Stimulated activated CD4-positive, alpha-beta T cell treated with anti-CD3 and anti-CD28 coated beads, Interleukin-4, amount 100 ng/mL, for 24 hours (primary cell): ENCODE data around the gene ELMO1.

Experiments
- DNase-seq: peaks from one replicate; pipeline ENCODE4 v3.0.0-alpha.2; 2020

Gene ELMO1

DNA sequence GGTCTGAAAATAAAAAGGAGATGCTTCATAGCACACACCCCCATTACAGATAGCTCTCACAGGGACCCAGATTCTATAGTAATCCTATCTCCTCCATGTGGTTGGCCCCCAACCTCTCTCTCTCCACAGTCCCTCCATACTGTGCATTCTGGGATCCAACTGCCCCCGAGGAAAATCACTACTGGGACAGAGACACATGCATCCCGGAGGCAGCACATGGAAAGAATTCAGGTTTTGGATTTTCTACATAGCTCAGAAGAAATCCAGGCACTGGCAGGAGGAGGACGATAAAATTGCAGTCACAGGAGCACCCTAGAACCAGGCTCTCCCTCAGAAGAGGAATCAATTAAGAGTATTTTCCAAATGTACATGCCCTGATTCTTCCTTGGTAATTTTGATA lies 239.5 kb downstream of the ELMO1 start:
- DNase-seq = no peak

DNA sequence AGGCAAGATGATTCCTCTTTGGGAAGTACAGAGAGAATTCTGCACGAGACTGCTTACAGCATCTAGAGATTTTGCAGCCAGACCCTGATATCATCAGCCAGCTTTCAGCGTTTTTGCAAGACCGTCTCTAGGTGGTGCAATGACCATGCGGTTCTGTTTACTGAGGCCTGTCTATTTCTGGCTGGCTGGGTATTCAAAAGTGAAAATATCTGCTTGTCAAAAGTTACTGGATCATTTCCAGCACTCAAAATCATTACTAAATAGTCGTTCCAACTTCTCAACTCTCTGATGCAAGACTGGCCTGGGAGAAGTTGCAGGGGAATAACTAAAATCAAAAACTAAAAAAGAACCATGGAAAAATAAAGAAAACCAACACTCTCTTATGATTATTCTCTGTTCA lies 240.1 kb downstream of the ELMO1 start:
- DNase-seq = peak; percentile 20

DNA sequence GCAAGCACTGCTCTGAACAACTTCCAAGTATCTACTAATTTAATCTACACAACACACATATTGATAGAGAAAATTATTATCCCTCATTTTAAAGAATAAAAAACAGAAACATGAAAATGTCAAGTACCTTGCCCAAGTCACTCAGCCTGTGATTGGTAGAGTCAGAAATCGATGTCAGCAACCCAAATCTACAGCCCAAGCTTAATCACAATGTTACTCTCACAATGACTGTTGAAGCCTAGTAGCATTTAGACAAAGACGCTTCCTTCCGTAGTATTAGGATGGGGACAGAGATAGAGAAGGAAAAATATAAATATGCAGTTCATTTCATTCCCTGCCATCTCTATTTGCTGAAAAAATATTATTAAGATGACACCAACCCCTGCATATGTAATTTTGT lies 242.5 kb downstream of the ELMO1 start:
- DNase-seq = no peak

DNA sequence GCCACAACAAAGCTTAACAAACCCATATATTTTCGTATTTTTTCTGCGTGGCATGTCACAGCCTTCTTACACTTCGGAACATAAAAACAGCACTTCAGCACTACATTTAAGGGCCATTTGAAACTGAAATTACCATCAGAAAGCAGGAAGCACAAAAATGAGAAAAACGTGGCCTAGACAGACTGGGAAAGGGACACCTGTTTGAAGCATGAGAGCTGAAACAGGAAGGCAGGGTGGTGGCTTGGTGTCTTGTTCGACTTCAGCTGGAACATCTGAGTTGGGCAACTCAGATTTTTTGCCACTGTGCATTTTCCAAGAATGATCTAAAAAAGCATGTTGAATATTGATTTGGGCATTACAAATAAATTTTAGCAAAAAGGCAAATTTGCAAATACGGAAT lies 243.2 kb downstream of the ELMO1 start:
- no peak for DNase-seq

DNA sequence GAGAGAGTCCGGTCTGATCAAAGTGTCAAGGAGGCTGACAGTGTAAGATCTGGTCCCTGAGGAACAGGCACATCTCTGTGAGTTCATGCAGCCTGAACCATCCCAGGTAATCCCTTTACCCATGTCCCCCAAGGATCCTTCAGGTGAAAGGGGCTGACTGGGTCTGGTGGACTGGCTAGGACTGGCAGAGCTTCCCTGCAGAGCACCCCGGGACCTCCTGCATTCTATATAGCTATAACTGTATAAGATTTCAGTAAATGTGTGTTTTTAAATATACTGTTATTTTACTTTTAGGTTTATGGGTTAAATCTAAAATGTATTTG lies 246.8 kb downstream of the ELMO1 start:
- DNase-seq = no peak

DNA sequence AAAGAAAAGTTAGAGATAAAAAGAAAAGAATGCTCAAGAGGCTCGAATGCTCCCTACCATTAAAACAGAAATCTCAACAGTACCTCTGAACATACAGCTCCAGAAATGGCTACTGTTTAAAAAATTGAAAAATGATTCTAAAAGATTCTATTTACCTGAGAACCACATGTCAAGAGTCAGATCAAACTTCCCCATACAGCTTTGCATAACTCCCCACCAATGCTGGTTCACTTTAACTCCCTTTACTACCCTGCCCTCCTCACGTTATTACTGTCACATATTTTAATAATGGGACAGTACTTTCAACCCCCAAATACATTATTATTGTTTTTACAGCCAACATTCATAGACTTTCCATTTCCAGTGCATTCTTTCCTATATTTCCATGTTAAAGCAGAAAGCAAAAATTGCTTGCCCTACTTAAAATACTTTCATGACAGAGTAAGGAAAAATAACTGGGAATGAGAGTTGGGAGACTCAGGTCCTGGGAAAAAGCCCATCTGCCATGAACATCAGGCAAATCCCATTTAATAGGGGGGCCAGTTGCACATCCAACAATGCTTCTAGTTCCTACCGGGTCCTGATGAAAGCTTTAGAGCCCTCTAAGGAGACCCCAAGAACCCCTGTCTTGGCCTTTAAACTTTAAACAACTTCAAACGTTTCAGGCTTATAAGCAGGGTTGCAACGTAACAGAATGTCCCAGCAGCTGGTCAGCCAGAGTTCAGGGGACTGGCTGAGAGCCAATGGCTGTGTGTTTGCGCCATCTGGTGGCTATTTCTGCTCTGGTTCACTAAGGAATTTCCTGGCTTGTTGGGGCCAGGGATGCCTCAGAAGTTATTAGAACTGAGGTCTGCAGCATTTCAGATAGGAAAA lies 247.4 kb downstream of the ELMO1 start:
- peak; percentile 55 for DNase-seq

DNA sequence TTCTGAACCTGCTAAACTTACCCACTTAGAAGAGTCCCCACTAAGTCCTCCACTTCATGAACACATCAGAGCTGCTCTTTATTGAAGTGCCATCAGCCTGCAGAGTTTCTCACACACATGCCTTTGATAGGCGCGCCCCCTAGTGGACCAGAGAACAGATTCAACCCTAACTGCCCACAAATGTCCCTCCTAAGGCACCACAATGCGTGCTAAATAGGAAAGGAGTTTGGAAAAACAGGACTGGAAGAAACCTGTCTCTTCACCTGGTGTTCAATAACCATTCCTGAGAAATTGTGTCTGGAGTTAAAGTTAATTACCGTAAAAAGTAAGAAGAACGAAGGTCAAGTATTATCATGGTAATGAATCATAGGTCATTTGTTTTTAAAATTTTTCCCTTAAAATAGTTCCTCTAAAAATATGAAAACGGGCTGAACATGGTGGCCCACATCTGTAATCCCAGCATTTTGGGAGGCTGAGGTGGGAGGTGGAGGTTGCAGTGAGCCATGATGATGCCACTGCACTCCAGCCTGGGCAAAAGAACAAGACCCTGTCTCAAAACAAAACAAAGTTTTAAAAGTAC lies 249.7 kb downstream of the ELMO1 start:
- DNase-seq = peak; percentile 78

DNA sequence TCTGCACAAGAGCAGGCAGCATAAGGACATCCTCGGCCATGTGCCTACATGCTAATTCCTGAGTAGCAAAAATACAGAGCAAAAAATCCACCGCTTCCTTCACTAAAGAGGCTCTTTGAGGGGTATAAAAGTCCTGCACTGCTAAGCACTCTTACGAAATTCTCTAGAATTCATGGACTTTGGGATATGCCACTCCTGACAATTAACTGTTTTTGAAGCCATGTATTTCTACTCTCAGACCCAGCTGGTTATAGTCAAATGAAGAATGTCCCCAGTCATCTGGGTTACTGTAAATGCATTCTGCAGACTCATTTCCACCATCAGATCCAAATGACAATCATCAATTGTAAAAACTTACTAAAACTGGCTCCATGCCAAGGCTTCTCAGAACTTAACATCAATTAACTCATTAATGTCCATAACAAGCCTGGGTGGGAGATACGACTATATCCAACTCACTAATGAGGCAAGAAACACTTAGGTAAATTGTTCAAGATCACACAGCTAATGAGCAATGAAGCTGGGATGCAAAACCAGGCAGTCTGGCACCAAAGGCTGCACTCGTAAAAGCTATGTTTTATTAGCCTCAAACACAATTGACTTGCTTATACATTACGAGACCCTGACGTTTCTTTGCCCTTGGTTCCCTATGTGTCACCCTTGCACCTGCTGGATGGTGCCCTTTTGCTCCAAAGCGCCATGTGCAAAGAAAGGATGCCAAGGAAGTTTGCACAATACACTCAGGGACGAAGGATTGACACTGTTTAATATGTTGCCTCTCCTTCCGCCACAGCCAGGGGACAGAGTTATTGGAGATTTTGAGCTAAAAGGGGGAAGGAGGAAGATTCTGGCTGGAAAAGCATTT lies 250.4 kb downstream of the ELMO1 start:
- no peak for DNase-seq

DNA sequence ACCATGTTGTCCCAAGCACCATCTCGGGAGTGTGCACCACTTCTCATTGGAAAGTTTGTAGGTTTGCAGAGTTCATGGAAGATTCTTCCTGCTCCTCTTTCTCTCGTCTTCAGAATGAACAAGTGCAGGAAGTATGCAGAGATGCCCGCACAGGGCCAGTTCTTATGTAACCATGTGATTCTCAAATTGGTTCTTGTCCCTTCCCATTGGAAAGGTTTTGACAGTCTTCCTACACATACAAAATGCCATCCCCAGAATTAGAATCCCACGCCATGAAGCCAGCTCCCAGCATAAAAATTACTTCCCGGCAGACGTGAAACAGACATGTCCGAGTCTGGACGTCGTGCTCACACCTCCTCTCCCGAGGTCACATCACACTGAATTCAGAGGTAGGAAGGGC lies 251.6 kb downstream of the ELMO1 start:
- DNase-seq = no peak

DNA sequence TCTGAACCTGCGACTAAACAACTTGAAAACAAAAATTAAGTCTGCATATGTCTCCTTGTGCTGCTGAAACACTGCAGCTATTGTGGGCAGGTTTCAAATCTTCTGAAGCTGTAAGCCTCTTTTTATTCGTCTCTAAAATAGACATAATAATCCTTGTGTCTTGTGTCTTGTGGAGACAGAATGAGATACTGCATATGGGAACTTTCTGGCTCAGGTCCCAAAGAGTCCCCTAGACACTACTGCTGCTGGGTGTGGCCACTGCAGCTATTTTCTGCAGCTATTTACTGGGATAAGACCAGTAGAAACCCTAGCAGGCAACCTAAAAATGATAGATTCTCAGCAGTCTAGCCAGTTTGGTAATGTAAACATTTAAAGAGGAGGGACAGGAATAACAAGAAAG lies 252.0 kb downstream of the ELMO1 start:
- DNase-seq = no peak

DNA sequence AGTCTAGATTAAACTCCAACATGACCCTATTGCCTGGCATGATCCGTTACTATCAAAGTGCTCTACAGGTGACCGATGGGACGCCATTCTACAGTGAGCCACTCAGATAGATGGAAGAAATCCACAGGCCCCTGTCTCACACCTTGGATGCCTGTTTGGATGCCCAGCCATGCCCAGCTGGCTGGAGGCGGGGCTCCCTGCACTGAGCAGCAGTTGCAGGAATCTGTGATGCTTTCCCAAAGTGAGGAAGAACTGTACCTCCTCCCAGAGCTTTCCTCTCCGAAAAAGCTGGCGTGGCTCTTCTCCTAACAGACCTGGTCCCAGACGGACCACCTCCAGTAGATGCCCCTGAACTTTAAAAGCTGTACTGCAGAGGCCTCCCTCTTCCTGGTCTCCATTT lies 253.3 kb downstream of the ELMO1 start:
- DNase-seq = no peak

DNA sequence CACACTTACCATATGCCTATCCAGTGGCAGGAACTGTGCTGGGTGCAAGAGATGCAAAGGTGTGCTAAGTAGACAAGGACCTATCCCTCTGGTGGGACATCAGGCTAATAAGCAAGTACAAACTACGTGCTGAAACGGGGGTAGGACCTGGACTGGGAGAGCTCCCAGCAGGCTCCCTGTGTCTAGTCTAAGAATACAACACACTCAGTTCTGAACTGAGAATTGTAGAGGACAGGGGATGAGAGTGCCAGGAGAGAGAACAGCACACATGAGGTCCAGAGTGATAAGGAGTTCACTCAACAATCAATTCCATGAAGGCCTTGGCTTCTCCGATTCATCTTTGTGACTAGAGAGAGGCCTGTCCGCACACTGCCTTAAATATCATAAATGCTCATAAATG lies 253.7 kb downstream of the ELMO1 start:
- DNase-seq = no peak

DNA sequence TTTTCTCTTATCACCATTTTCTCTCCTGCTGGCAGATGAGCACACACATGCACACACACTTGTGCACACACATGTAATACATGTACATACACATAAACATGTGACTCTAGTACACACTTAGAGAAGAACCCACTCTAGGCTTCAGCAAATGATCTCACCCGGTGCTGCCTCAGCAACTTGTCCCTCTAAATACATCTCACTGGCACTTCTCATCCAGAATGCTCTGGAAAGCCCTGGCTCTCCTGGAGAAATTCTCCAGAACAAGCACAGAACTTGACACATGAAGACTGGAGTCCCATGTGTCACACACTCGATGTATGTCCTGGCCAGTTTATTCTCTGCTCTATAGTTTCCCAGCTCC lies 254.9 kb downstream of the ELMO1 start:
- no peak for DNase-seq

DNA sequence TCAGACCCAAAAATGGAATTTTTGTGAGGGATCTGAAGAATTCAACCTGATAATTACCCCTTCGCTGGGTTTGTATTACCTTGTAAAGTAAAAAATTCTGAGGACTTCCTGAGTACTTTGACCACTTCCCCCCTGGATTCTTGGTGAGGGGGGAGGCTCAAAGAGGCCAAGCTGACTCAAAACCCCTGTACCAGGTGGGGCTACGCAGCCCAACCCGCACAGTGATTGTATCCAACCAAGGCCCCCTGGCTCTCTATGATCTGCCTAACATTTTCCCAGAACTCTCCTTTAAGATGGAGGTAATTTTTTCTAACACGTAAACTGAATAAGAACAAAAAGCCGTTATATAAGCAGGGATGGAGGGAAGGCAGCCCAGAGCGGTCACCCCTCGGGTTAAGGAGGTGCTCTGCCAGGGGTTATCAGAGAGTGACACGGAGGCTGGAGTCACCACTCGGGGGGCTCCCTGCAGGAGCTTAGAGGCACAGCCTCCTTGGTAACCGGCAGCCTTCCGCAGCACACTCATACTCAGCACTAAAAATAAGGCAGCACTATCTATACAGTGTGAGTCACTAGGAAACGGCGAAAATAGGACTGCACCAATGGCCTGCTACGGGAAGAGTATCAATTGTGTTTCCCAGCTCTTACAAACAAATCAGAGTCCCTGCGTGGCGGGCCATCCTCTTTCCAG lies 255.4 kb downstream of the ELMO1 start:
- no peak for DNase-seq

DNA sequence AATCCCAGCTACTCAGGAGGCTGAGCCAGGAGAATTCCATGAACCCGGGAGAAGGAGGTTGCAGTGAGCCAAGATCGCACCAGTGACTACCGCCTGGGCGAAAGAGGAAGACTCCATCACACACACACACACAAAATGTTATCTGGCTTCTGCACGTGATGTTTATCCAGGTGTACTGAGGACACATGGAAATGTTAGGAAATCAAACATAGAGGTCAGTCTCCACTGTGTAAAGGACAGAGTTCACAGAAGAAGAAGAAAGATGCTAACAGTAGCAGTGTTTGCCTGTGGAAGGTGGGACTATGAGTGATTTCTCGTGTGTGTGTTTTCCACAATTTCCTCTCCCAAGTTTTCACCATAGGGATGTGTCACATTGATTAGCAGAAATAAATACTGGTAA lies 256.9 kb downstream of the ELMO1 start:
- no peak for DNase-seq

DNA sequence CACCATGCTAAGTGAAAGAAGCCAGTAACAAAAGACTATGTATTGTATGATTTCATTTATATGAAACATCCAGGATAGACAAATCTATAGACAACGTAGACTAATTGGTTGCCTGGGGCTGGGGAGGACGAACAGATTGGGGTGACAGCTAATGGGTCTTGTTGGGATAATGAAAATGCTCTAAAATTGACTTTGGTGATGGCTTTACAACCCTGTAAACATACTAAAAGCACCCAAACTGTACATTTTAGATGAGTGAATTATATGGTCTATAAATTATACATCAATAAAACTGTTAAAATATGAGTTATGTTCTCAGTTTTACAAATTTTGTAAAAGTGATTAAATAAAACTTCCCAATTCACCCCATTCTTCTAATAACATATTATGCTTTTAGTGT lies 261.5 kb downstream of the ELMO1 start:
- DNase-seq = no peak

DNA sequence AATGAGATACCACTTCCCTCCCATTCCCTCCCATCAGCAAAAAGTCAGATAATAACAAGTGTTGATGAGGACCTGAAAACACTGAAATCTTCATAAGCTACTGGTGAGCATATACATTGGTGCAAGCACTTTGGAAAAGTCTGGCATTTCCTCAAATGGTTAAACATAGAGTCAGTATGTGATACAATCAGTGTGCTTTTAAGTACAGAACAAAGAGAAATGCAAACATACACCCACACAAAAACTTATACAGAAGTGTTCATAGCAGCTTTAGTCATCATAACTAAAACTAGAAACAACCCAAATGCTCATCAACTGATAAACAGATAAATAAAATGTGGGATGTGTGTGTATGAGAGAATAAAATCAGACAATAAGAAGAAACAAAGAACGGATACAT lies 261.9 kb downstream of the ELMO1 start:
- DNase-seq = no peak

DNA sequence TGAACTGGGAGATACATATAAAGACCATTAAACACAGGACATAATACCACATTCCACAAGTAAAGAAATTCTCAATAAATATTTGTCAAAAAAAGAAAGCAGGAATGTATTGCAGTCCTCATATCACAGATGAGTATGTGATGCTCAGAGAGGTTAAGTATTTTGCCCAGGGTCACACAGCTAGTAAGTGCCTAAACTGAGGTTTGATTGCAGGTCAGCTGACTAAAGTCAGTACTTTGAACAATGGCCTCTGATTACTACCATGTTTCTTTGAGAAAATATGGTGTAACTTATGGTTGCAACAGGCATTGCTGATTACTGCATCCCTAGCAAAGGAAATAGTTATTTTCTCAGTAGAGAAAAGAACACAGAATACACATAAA lies 267.1 kb downstream of the ELMO1 start:
- no peak for DNase-seq

DNA sequence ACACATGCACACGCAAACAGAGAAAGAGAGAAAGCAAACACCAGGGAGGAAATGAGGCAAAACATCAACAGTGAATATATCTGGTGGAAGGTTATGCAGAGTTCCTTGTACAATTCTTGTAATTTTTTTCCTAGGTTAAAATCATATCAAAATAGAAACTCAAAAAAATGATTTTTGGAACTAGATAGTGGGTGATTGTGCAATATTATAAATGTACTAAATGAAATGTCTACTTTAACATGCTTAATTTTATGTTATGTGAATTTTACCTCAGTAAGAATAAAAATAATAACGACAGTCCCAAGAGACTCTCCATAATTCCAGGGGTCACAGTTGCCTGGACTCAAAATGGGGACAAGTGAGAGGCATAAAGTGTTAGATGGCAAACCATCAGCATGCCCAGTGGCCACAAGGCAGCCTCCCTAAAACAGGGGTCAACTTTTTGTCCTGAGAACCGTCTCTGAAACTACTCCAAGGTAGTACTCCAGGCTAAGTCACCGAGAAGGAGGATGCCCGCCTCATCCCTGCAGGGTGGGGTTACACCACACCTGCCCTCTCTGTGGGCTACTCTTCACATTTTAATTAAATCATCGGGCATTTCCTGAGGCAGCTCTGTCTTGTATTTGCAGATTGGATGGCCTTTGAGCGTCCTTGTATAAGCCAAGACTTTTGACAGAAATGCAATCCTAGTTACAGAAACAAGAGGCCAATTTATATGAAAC lies 267.7 kb downstream of the ELMO1 start:
- DNase-seq = no peak

DNA sequence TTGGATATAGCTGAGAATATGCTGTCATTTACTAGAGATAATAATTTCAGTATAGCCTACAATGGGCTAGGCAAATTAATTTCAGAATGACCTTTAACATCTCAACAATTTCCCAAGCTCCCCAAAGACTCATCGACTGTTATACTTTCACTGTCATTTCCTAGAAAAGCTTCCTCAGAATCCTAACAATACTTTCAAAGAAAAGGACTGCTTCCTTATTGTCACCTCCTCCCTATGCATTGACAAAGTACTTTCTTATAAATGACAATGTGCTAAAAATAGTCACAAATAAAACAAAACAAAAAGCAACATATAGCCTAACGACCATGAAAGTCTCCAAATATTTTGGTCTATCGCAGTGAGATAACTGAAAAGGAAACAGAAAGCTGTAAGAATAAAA lies 272.6 kb downstream of the ELMO1 start:
- no peak for DNase-seq

DNA sequence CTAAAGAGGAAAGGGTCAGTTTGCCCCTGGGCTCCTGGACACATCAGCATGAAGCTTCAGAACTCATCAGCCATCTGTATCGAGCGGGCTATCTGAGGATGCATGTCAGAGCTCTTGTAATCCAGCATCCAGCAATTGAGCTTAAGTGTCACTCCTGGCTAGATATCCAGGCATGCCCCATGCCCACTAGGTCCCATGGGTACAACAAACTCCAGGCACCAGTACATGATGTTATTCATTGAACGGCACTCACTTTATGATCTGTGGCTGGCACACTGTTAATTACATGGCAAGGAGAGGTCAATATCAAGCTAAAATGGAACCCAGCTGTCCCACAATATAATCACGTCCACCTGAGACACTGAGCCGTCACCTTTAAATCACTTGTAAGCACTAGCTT lies 274.2 kb downstream of the ELMO1 start:
- DNase-seq = no peak

DNA sequence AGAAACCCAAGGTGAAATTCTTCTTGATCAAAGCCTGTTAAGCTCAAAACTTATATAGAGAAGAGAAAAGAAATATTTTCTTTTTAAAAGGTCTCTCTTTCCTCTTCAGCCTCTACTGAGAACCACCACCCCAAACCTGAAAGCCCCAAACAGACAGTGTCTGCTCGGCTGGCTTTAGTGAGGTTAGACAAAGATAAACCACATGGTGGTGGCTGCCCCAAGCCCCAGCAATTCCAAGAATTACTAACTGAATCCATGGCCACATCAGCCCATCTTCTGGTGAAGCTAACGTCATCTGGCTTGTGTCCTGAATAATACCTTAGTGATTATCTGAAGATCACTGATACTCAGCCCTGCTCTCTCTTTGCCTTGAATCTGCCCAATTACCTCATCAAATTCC lies 275.0 kb downstream of the ELMO1 start:
- no peak for DNase-seq

DNA sequence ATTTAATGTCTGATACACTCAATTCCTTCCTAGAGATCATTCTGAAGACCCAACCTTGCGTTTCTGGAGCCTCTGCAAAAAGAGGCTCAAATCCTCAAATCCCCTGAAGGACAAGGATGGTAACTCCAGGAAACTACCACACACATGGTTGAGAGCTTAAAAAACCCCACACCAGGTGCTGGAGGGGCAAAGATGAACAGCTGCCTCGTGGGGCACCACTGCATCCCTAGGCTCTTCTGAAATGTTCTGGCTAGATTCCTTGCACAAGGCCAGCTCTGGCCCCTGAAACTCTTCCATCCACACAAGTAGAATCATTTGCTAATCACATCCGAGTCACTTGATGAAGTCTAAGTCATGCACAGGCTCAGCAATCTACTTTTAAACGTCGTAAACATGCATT lies 286.6 kb downstream of the ELMO1 start:
- DNase-seq = no peak
